Stimulated activated CD4-positive, alpha-beta T cell treated with anti-CD3 and anti-CD28 coated beads, Interleukin-15, amount 100 ng/mL, for 48 hours (primary cell): ENCODE results near the gene WDFY4.

Experiments
- DNase-seq, 2 donors: peaks; one replicate each; pipeline ENCODE4 v3.0.0-alpha.2; 2020; ENCODE audit warnings: low read depth in 2 of 2

The WDFY4 gene

DNA sequence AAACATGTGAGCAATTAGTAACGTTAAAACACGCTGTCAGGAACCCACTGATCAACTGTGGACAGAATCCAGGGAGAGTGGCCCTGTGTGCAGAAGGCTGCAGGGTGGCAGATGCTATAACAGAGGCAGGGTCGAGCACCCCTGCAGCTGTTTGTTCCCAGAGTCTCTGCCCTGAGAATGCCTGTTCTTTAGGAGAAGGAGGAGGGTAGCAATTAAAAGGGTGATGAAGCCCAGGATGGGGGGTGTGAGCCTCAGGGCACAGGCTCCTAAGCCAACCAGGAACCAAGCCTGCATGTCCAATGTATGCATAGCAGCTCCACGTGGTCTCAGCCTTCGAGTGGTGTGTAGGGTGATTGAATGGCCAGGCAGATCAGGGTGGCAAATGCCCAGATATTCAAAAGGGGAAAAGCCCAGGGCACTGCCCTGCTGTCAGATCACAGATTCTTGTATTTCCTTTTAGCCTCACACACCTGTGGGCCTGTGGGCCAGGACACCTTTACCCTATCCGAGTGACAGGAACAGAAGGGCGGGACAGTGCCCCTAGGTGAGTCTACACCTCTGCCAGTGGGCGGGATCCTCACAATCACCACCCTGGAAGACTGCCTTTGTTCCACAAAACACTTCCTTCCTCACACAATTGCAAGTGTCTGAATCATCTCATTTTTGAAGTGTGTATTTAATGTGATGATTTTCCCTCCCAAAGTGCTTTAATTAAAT lies 7.3 kb downstream of the WDFY4 start:
- no peak for DNase-seq

GRCh38 chr10:48692748-48693147 lies 8.1 kb downstream of the WDFY4 start:
- no peak for DNase-seq

- no peak for DNase-seq
Measured at GRCh38 chr10:48693206-48693605, 8.5 kb downstream of the WDFY4 start.

- no peak for DNase-seq
Measured at GRCh38 chr10:48694371-48695030, 9.8 kb downstream of the WDFY4 start.

- DNase-seq, result no peak
Measured at GRCh38 chr10:48695636-48696534, 11.2 kb downstream of the WDFY4 start.

DNA sequence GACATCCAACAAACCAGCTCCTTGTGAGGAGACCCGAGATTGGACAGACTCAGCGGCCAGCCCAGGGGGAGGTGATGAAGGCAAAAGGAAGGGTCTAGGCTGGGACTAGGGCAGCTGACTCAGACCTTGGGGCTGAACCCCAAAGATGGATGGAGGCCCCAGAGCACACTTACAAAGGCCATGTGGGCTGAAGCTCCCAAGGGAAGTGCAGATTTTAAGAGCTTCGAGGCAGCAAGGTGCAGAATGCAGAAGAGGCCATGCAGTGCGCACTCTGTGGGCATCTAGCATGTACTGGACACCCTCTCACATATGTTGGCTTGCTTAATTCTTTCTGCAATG lies 11.8 kb downstream of the WDFY4 start:
- no peak for DNase-seq

GRCh38 chr10:48697091-48697490 lies 12.4 kb downstream of the WDFY4 start:
- DNase-seq, result no peak

DNA sequence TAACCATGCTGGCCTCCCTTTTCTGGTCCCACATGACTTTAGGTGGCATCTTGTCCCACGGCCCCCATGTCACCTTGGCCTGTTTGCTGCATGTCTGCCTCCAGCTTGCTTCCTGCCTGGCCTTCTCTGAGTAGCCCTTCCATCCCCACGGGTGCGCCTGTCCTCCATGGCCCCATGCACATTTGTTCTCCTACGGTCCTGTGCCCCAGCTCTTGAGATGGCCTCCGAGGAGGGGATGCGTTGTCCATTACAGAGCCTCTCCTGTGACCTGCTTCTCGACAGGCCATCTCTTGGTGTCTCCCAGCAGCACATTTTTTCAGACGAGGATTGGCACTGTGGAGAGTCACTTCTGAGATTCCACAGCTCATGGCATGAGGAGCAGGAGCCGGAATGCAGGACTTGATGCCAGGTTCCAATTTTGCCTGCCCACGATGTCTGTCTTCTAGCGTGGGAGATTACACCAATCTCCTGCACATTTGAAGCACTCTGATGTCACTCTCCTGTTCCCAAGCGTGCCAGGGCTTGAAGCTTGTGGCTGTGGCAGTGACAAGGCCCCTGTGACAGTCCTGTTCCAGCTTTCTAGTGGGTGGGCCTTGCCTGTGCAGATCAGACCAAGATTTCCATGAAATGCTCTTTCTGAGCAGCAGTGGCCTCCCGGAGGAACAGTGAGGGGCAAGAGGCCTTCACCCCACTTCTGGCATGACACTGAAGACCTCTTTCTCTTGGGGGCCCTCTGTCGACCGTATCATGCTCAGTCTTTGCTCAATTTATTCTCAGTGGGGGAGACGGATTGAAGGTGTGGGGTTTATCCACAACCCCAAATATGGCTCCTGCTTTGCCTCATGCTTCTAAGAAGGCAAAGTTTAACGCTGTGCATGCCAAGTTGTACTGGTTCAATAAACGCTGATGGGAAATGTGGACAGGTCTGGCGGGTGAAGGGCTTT lies 13.4 kb downstream of the WDFY4 start:
- DNase-seq, result no peak

- DNase-seq, result no peak
Measured at GRCh38 chr10:48699011-48699627, 14.4 kb downstream of the WDFY4 start.

- DNase-seq, result no peak
Measured at GRCh38 chr10:48700071-48700470, 15.4 kb downstream of the WDFY4 start.

DNA sequence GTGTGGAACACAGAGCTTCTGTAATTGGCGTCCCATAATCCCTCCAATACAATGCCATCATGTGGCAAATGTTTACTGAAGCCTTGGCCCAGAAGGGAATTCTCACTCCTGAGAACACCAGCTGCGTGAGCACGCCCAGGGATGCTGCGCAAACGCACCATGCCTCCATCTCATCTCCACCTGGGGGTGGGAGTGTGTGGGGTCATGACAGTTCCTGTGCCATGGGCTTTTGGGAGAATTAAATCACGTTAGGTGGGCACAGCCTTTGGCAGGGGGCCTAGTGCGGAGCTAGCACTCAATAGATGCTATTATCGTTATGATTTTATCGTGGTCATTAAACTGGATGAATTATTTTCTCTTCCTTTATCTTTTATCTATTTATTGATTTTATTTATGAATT lies 15.8 kb downstream of the WDFY4 start:
- DNase-seq, result no peak

DNA sequence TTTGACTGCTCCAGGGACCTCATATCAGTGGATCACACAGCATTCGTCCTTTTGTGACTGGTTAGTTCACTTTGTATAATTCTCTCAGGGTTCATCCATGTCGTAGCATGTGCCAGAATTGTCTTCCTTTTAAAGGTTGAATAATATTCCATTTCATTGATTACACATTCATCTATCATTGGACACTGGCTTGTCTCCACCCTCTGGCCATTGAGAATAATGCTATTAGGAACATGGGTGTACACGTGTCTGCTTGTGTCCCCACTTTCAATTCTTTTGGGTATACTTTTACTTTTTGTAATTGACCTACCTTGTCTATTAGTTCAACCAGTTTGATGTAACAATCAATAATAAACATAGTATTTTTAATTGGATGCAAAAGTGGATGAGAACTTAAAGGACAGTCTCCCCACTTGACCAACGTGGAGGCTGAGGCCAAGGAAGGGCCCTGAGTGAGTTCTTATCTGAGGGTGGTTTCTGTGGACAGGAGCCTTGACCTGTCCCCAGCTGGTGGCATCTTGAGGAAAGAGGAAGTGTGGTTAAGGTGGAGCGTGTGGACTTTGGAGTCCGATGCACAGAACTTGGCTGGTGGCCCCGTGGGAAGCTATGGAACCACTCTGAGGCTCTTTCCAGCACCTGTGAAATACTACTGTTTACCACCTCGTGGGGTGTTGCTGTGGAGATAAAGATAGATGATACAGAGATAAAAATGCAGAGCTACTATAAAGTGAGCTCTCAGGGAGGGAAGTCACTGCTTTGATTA lies 16.6 kb downstream of the WDFY4 start:
- no peak for DNase-seq

- no peak for DNase-seq
Measured at GRCh38 chr10:48701941-48702340, 17.3 kb downstream of the WDFY4 start.

GRCh38 chr10:48703531-48704122 lies 19.0 kb downstream of the WDFY4 start:
- no peak for DNase-seq

GRCh38 chr10:48704156-48704555 lies 19.5 kb downstream of the WDFY4 start:
- no peak for DNase-seq

DNA sequence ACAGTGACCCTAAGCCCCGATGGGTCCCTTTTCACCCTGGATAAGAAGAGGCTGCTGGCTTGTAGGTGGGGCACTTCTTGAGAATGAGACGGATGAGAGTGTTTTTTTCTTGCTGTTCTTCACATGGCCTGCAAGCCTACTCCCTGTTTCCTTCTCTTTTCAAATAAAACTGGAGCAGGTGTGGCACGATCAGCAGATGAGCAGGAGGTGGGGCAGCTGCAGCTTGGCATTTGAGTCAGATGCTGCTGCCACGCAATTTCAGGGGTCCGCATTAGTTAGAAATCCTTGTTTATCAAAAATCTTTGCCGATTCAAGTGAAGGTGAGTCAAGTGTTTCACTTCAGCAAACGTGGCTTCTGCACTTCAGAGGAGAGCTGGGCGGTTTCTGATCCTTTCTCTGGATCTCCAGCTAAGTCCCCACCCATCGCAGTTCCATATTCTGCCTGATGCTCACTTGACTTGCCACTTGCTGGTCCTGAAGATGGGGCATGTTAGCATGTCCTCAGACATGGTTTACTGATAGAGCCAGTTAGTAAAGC lies 20.8 kb downstream of the WDFY4 start:
- no peak for DNase-seq

DNA sequence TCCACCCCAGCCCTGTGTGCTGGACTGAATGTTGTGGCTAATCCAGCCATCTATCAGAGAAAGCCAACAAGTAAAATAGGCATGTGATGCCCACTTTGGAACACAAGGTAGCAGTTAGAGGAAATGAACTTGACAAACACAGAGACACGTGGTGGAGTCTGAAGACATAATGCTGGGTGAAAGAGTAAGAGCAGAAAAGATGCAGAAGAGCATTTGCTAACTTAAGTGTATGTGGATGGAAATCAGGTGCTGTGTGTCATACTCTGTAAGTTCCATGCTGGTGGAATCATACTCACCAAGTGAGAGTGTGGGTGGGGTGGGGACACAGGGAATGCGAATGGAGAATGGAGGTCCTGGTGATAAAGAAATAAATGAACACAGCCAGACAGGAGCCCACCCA lies 22.8 kb downstream of the WDFY4 start:
- DNase-seq, result no peak

DNA sequence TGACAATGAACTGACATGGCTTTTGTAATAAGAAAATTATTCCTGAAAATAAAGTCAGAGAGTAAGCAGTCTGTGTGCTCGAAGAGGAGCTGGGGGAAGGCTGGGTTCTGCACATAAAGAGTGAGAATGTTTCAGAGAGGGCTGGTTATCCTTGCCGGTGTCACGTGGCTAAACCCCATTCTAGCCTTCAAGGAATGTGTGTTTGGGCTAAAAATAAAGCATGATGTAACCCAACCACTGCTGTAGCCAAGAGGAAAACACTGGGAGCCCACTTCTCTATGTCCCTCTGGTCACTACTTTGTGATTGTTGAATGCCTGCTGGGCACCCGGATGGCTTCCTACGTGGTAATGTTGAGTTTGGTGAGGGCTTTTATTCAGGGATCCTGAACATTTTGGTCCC lies 23.5 kb downstream of the WDFY4 start:
- no peak for DNase-seq

DNA sequence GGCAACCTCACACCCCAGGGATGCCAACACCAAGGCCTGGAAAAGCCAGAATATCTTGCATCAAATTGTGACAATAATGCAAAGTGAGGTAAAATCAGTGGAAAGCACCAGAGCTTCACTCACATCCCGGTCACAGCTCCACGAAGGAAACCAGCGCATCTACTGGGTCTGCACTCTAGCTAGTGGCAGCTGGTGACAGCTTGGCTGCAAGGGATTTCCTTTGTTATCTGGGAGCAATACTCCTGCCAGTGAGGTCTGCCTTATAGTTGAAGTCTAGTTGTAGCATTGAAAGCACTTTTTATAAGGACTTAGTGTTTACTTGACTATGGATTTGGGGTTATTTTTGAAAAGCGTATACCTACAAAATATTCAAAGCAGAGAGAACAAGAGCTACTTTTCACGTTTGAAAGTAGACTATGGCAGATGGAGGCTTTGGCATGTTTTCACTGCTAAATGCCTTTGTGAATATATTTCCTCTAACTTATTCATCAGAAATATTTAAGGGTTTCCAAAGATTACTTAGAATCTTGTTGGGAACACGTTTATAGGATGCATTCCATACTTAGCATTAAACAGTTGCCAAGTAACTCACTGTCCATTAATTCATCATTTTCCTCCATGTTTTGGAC lies 26.1 kb downstream of the WDFY4 start:
- no peak for DNase-seq
